Activated CD4-positive, alpha-beta T cell treated with anti-CD3 and anti-CD28 coated beads, Interleukin-2, Interleukin-6, amounts not matched to agents 100 ng/mL and 50 ng/mL, durations not matched to agents 16 hours and 8 hours (primary cell): Measurements from ENCODE around the gene SUN1.

ENCODE experiments used
- DNase-seq: peaks from one replicate; pipeline ENCODE4 v3.0.0-alpha.2; 2020

SUN1 gene

DNA sequence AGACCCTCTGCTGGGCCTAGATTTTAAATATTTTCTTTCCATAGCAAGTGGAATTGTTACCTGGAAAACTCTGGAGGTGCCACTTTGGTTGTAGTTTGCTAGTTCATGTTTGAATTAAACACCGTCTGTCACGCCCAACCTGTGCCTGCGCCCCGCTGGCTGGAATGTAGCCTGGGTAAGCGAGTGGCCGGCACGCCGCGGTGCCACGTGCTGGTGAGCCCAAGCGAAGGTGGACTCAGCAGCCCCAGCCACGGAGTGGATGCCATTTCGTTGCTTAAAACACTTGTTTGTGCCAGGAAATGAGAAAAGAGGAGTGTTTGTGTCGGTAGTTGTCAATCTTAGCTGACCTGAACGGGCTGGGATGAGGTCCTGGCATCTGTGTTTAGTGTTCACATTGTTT lies 46.8 kb downstream of the SUN1 start:
- no peak for DNase-seq

DNA sequence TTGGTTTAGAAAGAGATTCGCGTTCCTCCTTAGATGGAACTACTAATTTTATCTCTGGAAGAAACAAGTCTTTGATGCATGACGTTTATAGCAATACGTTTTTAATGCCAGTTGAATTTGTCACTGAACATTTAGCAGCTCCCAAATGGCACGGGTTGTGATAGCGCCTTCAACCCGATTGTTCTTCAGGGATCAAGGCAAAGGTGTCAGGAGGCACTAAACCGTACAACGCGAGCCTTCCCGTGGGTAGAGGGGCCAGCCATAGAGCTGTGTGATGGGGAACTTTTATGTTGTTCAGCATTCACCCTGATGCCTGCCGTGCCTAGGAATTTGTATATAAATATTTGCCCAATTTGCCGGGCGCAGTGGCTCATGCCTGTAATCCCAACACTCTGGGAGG lies 47.4 kb downstream of the SUN1 start:
- no peak for DNase-seq

DNA sequence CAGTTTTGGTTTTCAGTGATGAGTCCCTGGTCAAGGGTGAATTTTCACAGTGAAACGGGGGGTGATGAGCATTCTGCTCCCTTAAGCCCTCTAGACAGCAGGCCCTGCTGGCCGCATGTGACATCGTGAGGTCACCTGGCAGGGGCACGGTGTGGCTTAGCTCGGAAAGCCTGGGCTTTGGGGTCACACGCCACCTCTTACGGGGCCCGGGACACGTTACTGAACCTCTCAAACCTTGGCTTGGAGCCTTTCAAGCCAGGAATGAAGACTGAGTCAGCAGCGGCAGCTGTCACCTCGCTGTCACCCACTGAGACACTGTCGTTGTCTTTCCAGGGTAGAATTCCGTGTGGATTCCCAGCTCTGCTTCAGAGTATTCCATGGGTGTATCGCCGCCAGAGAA lies 48.2 kb downstream of the SUN1 start:
- no peak for DNase-seq

DNA sequence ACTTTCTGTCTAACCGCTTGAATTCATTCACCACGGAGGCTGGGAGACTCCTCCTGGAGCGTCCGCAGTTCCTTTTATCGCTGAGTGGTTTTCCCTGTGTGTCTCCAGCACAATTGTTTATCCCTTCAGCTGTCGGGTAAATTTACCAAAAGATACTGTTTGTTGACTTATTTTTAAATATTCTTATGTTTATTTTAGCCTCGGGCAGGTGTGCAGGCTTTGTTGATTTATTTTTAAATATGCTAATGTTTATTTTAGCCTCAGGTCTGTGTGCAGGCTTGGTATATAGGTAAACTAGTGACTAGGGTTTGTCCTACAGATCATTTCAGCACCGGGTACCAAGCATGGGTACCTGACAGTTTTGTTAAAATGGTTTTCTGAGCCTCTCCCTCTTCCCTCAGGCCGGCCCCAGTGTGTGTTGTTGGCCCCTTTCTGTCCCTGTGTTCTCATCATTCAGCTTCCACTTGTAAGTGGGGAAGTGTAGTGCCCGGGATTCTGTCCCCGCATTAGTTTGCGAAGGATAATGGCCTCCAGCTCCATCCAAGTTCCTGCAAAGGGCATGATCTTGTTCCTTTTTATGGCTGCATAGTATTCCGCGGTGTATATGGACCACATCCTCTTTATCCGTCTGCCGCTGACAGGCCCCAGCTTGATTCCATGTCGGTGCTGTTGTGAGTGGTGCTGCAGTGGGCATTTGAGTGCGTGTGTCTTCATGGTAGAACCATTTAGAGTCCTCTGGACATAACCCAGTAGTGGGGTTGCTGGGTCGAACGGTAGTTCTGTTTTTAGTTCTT lies 49.4 kb downstream of the SUN1 start:
- DNase-seq = no peak

DNA sequence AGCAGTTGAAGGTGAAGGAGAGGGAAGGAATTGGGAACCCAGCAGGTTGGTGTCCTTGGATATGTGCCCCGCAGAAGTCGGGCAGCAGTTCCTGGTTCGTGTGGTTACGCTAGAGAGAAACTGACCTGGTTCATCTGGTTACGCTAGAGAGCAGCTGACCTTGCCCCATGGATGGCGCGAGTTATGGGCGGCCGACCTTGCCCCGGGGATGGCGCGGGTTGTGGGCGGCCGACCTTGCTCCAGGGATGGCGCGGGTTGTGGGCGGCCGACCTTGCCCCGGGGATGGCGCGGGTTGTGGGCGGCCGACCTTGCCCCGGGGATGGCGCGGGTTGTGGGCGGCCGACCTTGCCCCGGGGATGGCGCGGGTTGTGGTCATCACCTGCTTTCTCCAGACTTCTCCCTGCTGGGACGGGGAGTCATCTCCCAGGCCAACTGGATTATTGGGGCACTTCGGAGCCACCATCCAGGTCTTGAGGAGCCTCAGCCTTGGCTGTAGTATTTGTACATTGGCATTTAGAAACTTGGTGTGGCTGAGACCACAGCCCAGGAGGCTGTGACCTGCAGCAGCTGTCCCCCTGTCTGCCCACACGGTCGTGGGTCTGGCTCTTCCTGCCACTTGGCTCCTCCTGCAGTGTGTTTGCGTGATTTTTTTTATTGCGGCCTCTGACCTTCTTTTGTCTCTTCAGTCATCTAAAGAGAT lies 50.2 kb downstream of the SUN1 start:
- DNase-seq = no peak

DNA sequence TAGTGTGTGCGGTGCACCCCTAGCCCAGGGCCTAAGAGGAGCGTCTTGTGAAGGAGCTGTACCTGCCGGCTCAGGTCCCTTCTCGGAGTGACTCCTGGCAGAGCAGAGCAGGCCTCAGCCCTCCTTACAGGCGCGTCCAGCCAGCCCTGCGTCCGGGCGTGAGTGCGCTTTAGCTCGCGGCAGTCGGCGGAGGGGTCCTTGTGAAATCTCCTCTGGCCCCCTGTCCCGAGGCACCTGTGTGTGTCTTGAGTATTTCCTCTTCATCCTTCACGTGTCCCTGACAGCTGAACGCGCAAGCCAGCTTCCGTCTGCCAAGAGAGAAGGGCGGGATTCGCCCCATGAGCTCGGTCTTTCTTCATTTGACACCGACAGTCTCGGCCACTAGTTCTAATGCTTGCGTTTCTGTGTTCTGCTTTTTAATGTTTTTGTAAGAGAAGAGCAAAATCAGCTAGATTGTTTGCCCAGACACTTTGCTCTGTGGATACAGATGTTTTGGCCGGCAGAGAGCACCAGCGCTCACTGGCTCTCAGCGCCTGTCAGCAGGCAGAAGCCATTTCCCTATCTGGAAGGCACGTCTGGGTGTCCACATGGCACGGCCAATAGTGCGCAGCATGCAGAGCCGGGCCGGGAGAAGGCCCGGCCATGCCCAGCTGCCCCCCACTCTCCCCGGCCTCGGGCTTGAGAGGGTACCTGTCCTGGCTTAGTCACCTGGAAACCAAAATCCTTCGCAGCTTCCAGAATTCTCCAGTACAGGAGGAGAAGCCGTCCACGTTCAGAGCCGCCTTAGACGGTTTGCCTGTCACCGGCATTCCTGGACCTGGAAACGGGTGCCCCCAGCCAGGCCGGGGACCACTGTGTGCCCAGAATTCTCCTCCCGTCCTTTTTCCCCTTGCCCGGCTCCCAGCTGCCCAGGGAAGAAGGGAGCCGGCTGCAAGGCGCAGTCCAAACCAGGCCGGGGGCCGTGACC lies 51.1 kb downstream of the SUN1 start:
- DNase-seq = no peak

DNA sequence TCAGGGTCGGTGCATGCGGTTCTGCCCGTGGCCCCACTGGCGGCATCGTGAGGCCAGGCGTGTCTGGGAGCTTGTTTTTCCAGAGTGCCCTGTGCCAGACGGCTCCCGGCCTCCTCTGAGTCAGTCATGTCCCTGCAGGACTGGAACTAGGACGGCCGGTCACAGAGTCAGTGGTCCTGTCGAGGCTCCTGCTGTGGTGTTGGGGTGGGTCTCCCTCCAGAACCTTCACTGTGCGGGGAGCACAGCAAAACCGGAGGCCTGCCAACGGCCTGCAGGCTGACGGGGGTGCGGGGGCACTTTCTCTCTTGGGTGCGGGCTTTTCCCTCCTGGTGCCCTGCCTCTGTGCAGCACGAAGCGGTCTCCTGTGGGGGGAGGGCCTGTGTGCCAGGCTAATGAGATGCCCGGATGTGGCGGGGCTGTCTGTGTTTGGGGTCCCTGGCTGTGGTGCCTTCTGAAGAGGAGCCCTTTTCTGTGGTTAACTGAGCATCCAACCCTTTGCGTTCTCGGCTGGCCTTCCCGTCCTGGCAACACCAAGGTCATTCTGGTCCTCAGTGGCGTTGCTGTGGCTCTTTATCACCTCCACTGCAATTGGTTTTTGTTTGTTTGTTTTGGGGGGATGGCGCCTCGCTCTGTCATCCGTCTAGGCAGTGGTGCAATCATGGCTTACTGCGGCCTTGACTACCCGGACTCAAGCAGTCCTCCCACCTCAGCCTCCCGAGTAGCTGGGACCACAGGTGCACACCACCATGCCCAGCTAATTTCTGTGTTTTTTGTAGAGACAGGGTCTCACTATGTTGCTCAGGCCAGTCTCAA lies 52.1 kb downstream of the SUN1 start:
- no peak for DNase-seq

DNA sequence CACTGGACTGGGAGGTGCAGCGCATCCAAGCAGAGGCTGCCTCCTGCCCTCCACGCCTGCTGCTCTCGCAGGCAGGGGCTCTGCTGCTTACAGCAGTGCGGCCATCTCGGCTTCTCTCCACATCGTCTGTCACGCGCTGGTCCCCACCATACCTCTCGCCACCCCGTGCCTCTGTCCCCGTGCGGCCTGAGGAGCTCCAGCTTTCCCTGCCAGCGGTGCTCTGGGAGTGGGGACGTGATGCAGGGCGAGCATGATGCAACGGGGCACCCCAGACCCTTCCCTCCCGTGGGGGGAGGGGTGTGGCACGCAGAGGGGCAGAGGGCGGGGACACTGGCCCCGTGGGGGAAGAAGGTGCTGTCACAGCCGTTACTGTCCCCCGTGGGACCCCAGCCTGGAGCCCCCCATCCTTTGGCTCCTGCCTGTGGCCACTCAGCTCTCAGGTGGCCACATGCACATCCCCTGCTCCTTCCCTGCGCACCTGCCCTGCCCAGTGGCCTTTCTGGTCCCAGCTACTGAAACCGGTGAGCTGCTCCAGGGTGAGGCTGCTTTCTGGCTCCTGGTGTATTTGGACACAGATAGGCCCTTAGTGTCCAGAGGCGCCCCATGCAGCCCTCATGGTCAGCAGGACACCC lies 53.1 kb downstream of the SUN1 start:
- DNase-seq = no peak

DNA sequence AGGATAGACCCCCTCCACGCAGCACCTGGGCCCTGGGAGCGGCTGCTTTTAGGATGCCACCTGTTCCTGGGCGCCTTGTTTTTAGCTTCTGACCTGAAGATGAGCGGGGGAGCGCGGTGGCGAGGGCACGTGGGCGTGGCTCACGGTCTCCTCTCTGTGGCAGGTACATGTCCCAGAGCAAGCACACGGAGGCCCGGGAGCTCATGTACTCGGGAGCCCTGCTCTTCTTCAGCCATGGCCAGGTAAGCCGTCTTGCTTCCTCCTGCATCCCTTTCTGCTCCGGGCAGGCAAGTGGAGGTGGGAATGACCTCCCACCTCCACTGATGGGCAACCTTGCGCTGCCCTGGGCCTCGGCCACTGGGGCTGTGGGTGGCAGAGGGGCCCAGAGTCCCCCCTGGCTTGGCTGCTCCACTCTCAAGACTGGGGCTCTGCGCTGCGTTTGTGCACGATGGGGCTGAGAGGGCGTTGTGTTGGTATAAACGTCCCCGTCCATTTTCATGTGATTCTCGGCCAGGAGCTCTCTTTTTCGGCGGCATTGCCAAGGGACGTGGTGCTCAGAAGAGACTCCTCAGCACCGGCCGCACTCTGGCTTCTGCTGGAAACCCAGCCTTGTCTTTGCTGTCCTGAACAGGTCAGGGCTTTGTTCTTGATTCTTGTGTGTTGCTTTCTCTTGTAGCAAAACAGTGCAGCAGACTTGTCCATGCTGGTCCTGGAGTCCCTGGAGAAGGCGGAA lies 53.8 kb downstream of the SUN1 start:
- no peak for DNase-seq

DNA sequence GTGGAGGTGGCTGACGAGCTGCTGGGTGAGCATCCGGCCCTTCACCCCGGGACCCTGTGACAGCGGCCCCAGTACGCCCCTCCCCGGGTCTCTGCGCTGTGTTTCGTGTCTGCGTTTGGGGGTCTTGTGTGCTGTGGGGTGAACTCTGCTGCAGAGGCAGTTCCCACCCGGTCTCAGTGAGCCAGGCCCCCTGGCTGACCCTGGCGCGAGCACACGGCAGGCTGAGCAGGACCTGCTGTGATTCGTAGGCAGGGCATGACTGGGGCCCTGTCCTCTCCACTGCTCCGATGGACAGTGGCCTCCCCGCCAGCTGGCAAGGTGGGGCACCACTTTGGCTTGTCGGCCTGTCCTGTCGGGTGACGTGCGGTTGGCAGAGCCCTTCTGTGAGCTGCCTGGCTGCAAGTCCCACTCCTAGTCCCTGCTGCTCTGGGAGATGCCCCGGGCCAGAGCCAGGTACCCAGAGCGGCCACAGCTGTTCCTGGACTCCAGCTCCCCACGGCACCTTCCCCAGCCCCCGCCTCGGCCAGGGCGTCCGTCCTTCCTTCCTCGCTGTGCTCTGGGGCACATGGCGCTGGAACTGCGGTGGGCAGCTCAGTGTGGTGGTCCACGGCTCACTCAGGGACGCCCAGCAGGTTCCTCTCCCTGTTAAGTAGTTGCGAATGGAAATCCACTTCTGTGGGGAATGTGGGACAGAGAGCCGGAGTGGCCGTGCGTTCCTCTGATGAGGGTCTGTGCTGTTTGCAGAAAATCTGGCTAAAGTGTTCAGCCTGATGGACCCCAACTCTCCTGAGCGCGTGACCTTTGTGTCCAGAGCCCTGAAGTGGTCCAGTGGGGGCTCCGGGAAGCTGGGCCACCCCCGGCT lies 54.6 kb downstream of the SUN1 start:
- no peak for DNase-seq

DNA sequence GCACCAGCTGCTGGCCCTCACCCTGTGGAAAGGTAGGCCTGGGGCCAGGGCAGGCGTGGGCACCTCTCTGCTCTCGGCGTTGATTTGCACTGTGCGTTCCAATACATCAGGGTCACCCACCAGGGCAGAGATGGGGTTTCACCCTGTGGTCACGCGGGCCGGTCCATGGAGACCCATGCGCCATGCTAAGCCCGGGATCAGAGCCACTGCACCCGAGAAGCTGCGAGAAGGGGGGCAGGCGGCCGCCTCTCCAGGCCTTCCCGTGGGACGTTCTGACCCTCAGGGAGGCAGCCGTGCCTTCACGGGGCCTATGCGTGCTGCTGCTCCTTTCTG lies 55.2 kb downstream of the SUN1 start:
- no peak for DNase-seq

DNA sequence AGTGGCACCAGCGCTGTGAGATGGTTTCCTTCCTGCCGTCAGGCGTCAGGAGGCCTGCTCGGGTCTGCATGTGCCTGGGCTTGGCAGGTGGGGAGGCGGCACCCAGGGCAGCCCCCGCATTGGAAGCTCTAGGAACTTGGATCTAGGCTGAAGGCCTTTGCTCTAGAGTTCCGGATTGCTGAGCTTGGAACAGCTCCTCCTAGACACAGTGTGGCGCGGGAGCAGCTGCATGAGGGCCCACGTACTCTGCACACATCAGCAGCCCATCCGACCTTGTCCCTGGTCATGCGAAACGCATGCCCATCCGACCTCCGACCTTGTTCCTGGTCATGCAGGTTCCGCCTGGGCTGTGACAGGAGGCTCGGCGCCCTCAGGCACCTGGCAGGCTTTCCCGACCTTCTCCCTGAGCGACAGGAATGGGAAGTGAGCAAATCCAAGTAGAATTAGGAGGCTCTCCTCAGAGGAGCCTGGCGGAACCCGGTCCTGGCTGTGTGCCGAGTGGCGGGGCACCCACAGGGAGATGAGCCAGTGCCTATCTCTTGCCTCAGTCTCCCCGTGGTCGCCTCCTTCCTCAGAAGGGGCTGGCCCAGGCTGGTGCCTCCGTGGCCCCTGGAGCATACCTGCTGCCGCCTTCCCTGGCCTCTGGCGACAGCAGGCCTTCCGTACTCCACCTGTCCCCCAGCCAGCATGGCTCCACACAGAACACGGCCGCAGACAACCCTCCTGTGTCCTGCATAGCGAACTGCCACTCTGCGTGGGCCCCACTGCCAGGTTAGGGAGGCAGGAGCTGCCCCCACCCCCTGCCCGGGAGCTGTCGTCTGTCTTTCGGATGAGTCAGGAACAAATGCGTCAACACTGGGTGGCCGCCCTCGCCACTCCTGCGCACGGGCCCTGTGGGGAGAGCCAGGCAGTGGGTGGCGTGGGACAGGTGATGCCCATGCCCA lies 56.1 kb downstream of the SUN1 start:
- no peak for DNase-seq

DNA sequence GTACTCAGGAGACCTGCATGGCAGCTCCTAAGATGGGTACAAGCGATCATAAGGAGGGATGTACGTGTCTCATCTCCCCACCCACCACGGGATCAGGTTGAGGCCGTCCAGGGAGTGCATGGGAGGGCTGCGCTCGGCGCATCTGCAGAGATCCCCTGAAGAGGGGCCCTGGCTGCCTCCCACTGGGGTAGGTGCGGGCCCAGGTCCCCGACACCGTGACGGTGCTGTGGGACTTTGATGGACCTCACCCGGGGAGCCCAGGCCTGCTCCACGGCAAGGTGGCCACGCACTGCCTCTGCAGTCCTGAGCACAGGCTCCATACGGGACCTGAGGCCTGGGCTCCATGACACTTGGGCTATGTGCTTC lies 56.7 kb downstream of the SUN1 start:
- no peak for DNase-seq

DNA sequence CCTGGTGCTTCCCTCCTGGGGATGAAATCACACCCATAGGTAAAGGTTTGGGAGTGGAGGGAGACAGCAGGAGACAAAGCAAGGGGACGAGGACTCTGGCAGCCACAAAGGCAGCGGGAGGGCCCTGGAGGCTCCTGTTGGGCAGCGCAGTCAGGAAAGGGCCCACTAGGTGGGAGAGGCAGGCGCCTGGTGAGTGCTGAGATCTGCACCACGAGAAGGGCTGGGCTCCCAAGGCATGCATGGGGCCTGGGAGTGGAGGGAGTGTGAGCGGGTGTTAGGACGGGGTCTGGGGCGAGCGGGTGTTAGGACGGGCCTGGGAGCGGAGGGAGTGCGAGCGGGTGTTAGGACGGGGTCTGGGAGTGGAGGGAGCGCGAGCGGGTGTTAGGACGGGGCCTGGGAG lies 57.1 kb downstream of the SUN1 start:
- no peak for DNase-seq

DNA sequence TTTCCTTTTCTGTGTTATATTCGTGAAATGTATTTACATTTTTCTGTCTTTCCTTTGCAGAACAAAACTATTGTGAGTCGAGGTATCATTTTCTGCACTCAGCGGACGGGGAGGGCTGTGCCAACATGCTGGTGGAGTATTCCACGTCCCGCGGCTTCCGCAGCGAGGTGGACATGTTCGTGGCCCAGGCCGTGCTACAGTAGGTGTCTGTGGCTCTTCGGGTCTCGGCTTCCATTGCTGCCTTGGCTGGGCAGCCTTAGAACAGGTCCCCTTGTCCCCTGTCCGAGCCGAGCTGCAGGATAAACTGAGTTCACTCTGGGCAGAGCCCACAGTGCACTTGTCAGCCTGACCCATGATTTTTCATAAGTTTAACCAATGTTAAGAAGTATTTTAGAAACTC lies 58.6 kb downstream of the SUN1 start:
- no peak for DNase-seq

DNA sequence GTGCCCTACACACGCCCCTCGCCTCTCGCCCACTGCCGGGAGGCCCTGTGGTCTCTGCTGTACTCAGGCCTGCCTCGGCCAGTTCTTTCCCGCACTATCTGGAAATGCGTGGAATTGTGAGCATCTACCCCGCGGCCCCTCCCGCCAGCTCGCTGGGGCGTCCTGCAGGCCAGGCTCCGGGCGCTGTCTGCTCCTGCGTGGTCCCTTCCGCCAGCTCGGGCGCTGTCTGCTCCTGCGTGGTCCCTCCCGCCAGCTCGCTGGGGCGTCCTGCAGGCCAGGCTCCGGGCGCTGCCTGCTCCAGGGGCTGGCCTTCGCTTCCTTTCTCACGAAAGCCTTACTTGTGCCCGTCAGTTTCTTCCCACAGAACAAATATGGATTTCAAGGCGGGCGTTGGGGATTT lies 59.0 kb downstream of the SUN1 start:
- no peak for DNase-seq

DNA sequence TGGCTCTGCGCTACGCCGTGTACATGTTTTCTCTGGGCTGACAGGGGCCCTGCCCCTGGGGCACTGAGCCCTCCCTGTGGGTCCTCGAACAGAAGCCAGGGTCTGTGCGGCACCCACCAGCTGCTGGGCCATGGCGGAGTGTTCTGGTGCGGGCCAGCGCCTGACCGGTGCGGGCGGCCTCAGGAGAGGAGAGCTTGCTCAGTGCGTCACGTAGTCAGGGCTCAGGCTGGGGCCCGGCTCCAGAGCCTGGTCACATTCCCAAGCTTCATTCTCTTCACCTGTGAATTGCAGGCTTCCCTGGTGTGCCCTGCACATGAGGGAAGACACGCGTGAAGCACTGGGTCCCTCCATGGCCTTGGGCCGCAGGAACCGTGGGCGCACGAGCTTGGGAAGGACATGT lies 59.5 kb downstream of the SUN1 start:
- DNase-seq = no peak

DNA sequence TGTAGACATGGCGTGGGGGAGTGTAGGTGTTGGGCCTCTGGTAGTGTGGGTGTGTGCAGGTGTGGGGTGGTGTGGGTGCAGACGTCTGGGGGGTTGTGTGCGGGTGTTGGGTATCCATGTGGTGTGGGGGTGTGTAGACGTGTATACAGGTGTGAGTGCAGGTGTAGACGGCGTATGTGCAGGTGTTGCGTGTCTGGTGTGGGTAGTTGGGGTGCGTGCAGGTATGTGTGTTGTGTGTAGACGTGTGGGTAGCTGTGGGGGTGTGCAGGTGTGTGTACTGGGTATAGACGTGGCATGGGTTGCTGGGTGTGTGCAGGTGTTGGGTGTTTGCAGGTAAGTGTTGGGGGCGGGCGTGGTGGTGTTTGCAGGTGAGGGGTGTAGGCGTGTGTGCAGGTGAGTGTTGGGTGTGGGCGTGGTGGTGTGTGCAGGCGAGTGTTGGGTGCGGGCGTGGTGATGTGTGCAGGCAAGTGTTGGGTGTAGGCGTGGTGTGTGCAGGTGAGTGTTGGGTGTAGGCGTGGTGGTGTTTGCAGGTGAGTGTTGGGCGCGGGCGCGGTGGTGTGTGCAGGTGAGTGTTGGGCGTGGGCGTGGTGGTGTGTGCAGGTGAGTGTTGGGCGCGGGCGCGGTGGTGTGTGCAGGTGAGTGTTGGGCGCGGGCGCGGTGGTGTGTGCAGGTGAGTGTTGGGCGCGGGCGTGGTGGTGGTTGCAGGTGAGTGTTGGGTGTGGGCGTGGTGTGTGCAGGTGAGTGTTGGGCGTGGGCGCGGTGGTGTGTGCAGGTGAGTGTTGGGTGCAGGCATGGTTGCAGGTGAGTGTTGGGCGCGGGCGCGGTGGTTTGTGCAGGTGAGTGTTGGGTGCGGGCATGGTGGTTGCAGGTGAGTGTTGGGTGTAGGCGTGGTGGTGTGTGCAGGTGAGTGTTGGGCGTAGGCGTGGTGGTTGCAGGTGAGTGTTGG lies 60.6 kb downstream of the SUN1 start:
- DNase-seq = no peak
